Breast epithelium (tissue), 4 donors: ENCODE data around the gene RANBP2. TPM values are rescaled to one million over a fixed set of nuclear protein-coding genes. Genes with fewer than 3 reads are reported as not detected.
"Not testable (repeated sequence)": the region's sequence is repeated elsewhere in the genome, so short reads cannot be mapped to it uniquely, and the experiment has no call there.

Experiments used
- DNase-seq, 2 donors: peaks; one replicate each; pipeline ENCODE4 v3.0.0-alpha.2; 2019; ENCODE audit warnings: low spot score in 2 of 2
- H3K27ac ChIP-seq, 2 donors: fragments of 200-600 bp; sonication (generic) in 1 of 2; one replicate each; pipeline ENCODE4 v1.5.1; 2016 to 2019; ENCODE audit warnings: mild to moderate bottlenecking in 1 of 2
- H3K27me3 ChIP-seq, 2 donors: fragments of 200-600 bp; sonication (generic) in 1 of 2; one replicate each; pipeline versions ENCODE4 v1.5.1 to v1.6.0; 2017 to 2019; ENCODE audit warnings: control low read depth in 1 of 2, mild to moderate bottlenecking in 1 of 2
- H3K36me3 ChIP-seq: fragments of 200-600 bp; one replicate; pipeline ENCODE4 v1.5.1; 2019
- H3K4me1 ChIP-seq, 2 donors: fragments of 200-600 bp; sonication (generic); one replicate each; pipeline ENCODE4 v1.5.1; 2016 to 2019; ENCODE audit warnings: control low read depth in 1 of 2
- H3K4me3 ChIP-seq, 3 donors: fragments of 200-600 bp; sonication (generic); 1 replicate in 2 of 3; 2 replicates in 1 of 3; pipeline ENCODE4 v1.5.1; 2016 to 2019; ENCODE audit warnings: mild to moderate bottlenecking in 3 of 3, moderate library complexity in 2 of 3
- H3K9me3 ChIP-seq, 2 donors: fragments of 200-600 bp; sonication (generic) in 1 of 2; one replicate each; pipeline ENCODE4 v1.5.1; 2016 to 2019; ENCODE audit warnings: control low read depth in 1 of 2
- POLR2A ChIP-seq: fragments of 450-650 bp; IDR thresholded peaks from one replicate; pipeline ENCODE4 v1.6.1; 2016; ENCODE audit warnings: antibody characterized with exemption, mild to moderate bottlenecking, moderate library complexity
- POLR2AphosphoS5 ChIP-seq, 3 donors: sonication (generic); formaldehyde crosslinking; IDR thresholded peaks; one replicate each; pipeline ENCODE4 v1.6.1; 2017; ENCODE audit warnings: antibody characterized with exemption in 3 of 3
- intact Hi-C: fragments of 100-400 bp; cut with DNase I; formaldehyde crosslinking; loops from one replicate; pipeline ENCODE4 v1.15.1; 2023; ENCODE audit warnings: low total_unique reads
- total RNA-seq, 3 donors: library from RNA; depleted of rRNA; stranded (reverse); fragments of >200 nt; gene quantifications; one replicate each; pipeline ENCODE4 v1.1.0, GENCODE V29; 2016
- TF ChIP-seq, protein P1 (sequence below), 3 donors: fragments of 450-650 bp; IDR thresholded peaks; one replicate each; pipeline ENCODE4 v1.5.1; 2016 to 2017; ENCODE audit warnings: antibody characterized with exemption in 3 of 3, mild to moderate bottlenecking in 3 of 3, moderate library complexity in 3 of 3

Gene RANBP2
- total RNA-seq, 3 donors from 2014 or later: 78.1 to 131 (median 91.1) TPM

DNA sequence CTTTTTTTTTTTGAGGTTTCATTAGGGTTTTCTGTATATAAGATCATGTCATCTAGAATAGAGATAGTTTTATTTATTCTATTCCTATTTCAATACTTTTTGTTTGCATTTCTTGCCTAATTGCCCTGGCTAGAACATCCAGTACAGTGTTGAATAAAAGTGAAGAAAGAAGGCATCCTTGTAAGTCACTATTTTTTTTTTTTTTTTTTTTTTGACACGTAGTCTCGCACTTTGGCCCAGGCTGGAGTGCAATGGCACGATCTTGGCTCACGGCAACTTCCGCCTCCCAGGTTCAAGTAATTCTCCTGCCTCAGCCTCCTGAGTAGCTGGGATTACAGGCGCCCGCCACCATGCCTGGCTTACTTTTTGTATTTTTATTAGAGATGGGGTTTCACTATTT, 27.8 kb upstream of the RANBP2 start:
- no peak for DNase-seq
- no peak overlapping the region for H3K27ac ChIP-seq
- no peaks in the 10 kb centered on the region for H3K36me3 ChIP-seq
- H3K27me3 ChIP-seq: no peaks in the 10 kb centered on the region
- TF ChIP-seq, protein P1, sequence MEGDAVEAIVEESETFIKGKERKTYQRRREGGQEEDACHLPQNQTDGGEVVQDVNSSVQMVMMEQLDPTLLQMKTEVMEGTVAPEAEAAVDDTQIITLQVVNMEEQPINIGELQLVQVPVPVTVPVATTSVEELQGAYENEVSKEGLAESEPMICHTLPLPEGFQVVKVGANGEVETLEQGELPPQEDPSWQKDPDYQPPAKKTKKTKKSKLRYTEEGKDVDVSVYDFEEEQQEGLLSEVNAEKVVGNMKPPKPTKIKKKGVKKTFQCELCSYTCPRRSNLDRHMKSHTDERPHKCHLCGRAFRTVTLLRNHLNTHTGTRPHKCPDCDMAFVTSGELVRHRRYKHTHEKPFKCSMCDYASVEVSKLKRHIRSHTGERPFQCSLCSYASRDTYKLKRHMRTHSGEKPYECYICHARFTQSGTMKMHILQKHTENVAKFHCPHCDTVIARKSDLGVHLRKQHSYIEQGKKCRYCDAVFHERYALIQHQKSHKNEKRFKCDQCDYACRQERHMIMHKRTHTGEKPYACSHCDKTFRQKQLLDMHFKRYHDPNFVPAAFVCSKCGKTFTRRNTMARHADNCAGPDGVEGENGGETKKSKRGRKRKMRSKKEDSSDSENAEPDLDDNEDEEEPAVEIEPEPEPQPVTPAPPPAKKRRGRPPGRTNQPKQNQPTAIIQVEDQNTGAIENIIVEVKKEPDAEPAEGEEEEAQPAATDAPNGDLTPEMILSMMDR (IDR thresholded peaks at IDR 0.05): no peak
- TF ChIP-seq POLR2AphosphoS5 (IDR thresholded peaks at IDR 0.05) (no peak), POLR2A (no peak)
- no peaks in the 10 kb centered on the region for H3K9me3 ChIP-seq
- intact Hi-C loops: no loop called here
- no peaks in the 10 kb centered on the region for H3K4me1 ChIP-seq
- no peak overlapping the region for H3K4me3 ChIP-seq

DNA sequence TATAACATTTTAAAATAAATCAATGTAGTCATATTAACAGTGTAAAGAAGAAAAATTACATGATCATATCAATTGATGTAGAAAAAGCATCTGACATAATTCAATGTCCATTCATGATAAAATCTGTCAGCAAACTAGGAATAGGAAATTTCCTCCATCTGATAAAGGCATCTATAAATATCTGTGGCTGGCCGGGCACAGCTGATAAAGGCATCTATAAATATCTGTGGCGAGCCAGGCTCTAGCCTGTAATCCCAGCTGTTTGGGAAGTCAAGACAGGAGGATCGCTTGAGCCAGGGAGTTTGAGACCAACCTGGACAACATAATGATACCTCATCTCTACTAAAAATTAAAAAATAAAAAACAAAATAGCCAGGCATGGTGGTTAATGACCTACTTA, 18.1 kb upstream of the RANBP2 start:
- Histone ChIP-seq H3K9me3 (no peaks in the 10 kb centered on the region), H3K4me3 (no peak overlapping the region), H3K36me3 (no peaks in the 10 kb centered on the region), H3K27me3 (no peaks in the 10 kb centered on the region), H3K4me1 (no peaks in the 10 kb centered on the region), H3K27ac (no peak overlapping the region)
- DNase-seq: no peak
- intact Hi-C loops: no loop called here
- no peak for TF ChIP-seq POLR2AphosphoS5 (IDR thresholded peaks at IDR 0.05)
- no peak for TF ChIP-seq POLR2A
- TF ChIP-seq, protein P1 (IDR thresholded peaks at IDR 0.05): no peak

DNA sequence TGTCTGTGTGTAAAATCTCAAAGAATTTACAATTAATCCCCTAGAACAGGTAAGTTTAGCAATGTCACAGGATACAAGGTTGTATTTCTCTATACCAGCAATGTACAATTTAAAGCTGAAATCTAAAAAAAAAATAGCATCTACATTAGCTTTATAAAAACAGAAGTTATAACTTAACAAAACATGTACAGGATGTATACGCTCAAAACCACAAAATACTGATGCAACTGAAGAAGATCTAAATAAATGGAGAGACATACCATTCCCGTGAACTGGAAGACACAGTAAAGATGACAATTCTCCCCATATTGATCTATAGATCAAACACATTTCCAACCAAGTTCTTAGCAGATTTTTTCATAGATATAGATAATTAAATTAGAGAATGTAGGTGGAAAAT, 17.5 kb upstream of the RANBP2 start:
- H3K27me3 ChIP-seq: no peaks in the 10 kb centered on the region

DNA sequence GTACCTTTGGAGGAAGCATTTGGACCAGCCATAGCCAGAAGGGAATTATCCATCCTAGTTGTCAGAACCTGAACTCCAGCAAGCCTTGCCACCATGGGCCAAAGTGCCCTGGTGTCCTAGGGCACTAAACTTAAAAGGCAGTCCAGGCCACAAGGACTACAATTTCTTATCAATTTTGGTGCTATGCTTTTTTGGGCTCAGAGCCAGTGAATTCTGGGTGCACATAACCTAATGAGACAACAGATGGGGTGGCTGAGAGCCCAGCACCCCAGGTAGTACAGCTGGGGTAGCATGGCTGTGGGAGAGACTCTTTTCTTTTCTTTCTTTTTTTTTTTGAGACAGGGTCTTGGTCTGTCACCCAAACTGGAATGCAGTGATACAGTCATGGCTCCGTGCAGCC, 14.4 kb upstream of the RANBP2 start:
- Histone ChIP-seq H3K36me3 (no peaks in the 10 kb centered on the region), H3K27ac (no peak overlapping the region), H3K4me3 (no peak overlapping the region), H3K4me1 (no peaks in the 10 kb centered on the region), H3K27me3 (no peaks in the 10 kb centered on the region), H3K9me3 (no peaks in the 10 kb centered on the region)
- no peak for TF ChIP-seq POLR2AphosphoS5 (IDR thresholded peaks at IDR 0.05)
- no peak for TF ChIP-seq POLR2A
- TF ChIP-seq, protein P1 (IDR thresholded peaks at IDR 0.05): no peak
- intact Hi-C loops: no loop called here
- DNase-seq: no peak

More for the DNA sequence above, 17.5 kb upstream of the RANBP2 start:
- intact Hi-C loops: no loop called here
- H3K36me3 ChIP-seq: no peaks in the 10 kb centered on the region
- no peak overlapping the region for H3K4me3 ChIP-seq
- no peaks in the 10 kb centered on the region for H3K4me1 ChIP-seq
- TF ChIP-seq, protein P1 (IDR thresholded peaks at IDR 0.05): no peak
- TF ChIP-seq POLR2A: no peak
- no peak for TF ChIP-seq POLR2AphosphoS5 (IDR thresholded peaks at IDR 0.05)
- H3K9me3 ChIP-seq: no peaks in the 10 kb centered on the region
- H3K27ac ChIP-seq: no peak overlapping the region
- no peak for DNase-seq

DNA sequence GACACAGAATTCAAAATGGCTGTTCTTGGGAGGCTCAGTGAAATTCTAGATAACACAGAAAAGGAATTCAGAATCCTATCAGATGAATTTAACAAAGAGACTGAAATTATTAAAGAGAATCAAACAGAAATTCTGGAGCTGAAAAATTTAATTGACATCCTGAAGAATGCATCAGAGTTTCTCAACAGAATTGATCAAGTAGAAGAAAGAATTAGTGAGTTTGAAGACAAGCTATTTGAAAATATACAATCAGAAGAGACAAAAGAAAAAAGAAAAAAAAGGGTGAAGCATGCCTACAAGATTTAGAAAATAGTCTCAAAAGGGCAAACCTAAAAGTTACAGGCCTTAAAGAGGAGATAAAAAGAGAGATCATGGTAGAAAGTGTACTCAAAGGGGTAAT, 12.0 kb upstream of the RANBP2 start:
- intact Hi-C loops: no loop called here
- Histone ChIP-seq H3K27ac (no peak overlapping the region), H3K4me3 (no peak overlapping the region), H3K36me3 (no peaks in the 10 kb centered on the region), H3K27me3 (no peaks in the 10 kb centered on the region), H3K4me1 (no peaks in the 10 kb centered on the region), H3K9me3 (no peaks in the 10 kb centered on the region)
- no peak for TF ChIP-seq POLR2AphosphoS5 (IDR thresholded peaks at IDR 0.05)
- no peak for DNase-seq

DNA sequence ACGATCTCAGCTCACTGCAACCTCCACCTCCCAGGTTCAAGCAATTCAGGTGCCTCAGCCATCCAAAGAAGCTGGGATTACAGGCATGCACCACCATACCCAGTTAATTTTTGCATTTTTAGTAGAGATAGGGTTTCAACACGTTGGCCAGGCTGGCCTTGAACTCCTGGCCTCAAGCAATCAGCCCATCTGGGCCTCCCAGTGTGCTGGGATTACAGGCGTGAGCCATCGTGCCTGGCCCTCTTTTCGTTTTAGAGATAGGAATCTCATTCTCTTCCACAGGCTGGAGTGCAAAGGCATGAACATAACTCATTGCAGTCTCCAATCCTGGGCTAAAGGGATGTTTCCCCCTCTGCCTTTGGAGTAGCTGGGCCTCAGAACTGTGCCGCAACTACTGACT, 2.3 kb upstream of the RANBP2 start:
- H3K36me3 ChIP-seq, H3K27me3 ChIP-seq, DNase-seq, H3K9me3 ChIP-seq, H3K4me3 ChIP-seq, H3K4me1 ChIP-seq, H3K27ac ChIP-seq, intact Hi-C loops: not testable (repeated sequence)

DNA sequence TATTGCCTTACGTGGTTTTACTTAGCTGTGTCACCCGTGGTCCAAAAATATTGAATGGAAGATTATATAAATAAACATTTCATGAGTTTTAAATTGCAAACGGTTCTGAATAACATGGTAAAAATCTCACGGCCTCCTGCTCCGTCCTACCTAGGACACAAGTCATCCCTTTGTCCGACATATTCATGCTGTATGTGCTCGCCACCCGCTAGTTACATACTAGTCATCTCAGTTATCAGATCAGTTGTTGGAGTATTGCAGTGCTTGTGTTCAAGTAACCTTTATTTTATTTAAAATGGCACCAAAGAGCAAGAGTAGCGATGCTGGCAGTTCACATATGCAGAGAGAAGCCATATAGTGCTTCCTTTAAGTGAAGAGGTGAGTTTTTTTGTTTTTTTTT, 6.8 kb downstream of the RANBP2 start:
- intact Hi-C loops, H3K9me3 ChIP-seq, H3K4me3 ChIP-seq, H3K4me1 ChIP-seq, H3K36me3 ChIP-seq, H3K27me3 ChIP-seq, H3K27ac ChIP-seq, DNase-seq: not testable (repeated sequence)

DNA sequence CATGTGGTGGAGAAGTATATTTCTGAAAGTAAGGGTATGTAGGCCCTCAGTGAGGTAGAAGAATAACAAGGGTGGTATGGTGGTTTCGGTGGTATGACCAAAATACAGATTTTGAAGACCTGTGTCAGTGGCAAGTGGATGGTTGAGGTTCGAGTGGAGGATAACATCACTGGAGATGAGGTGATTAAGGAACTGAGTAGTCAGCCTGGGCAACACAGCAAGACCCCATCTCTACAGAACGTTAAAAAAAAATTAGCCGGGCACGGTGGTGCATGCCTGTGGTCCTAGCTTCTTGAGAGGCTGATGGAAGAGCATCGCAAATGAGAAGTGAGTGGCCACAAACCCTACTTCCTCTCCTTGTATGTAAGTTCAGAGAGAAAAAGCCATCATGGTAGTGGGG, 15.4 kb downstream of the RANBP2 start:
- H3K4me1 ChIP-seq, H3K36me3 ChIP-seq, H3K27me3 ChIP-seq, H3K9me3 ChIP-seq, H3K4me3 ChIP-seq, DNase-seq, H3K27ac ChIP-seq, intact Hi-C loops: not testable (repeated sequence)

DNA sequence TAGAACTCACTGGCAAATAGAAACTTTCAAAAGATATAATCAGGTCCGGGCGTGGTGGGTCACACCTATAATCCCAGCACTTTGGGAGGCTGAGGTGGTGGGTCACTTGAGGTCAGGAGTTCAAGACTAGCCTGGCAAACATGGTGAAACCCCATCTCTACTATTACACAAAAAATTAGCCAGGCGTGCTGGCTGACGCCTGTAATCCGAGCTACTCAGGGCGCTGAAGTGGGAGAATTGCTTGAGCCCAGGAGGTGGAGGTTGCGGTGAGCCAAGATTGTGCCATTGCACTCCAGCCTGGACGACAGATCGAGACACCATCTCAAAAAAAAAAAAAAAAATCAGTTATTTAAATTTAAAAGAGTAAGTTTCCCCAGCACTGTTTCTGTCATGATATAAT, 38.7 kb downstream of the RANBP2 start:
- H3K27ac ChIP-seq, DNase-seq, H3K4me3 ChIP-seq, H3K4me1 ChIP-seq, H3K27me3 ChIP-seq, H3K36me3 ChIP-seq, H3K9me3 ChIP-seq, intact Hi-C loops: not testable (repeated sequence)

DNA sequence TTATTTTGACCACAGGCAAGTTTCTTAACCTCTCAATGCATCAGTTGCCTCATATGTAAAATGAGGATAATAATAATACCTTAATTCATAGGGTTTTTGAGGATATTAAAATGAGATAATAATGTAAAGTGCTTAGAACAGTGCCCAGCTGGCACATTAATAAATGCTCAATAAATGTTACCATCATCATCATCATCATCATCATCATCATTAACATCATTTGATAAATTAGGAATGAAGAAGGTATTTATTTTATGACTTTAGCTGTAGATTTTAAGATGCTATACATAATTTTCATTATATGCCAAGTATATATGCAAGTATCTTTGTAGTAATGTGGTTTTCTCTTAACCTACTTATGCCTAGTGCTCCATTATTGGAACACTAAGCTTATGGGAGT, 43.3 kb downstream of the RANBP2 start:
- H3K9me3 ChIP-seq, H3K4me1 ChIP-seq, H3K27me3 ChIP-seq, H3K27ac ChIP-seq, H3K4me3 ChIP-seq, DNase-seq, intact Hi-C loops: not testable (repeated sequence)
- peaks cover 16% of the 10 kb centered on the region for H3K36me3 ChIP-seq
